ENCODE data around the gene DNAJC5.
A peak's percentile ranks its signal among the peaks of the same experiment; 100 is the strongest.

GRCh38 chr20:63947638-63948456 is 52.9 kb downstream of the DNAJC5 start:
- TF ChIP-seq POLR2A (IDR thresholded peaks at IDR 0.05) (no peak), CTCF (IDR thresholded peaks at IDR 0.05) (peak in 1 of 6 experiments; percentile 5)
